ENCODE measurements around the gene SFMBT1.

SFMBT1 gene

GRCh38 chr3:52890735-52891134 is 155.1 kb downstream of the SFMBT1 start:
- no peak for DNase-seq (ENCODE audit: low read depth in 1 of 2, low spot score in 1 of 2)

- no peak for DNase-seq (ENCODE audit: low read depth in 1 of 2, low spot score in 1 of 2)
Measured at GRCh38 chr3:52889901-52890300, 156.0 kb downstream of the SFMBT1 start.

DNA sequence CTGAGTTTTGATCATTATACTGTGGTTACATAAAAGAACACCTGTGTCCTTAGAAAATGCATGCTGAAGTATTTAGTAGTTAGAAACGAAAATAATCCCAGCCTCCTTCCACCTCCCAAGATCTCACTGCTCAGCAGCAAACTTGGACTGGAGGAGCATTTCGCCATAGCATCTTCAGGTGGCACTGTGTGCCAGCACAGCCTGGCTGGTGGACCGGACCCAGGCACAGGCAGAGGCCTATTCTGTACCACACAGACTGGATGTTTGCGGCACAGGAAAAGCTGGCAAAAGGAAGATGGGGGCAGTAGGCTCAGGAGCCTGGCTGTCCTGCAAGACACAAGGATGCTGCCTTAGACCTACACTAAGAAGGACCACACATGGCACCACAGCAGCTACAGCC is 158.7 kb downstream of the SFMBT1 start:
- no peak for DNase-seq (ENCODE audit: low read depth in 1 of 2, low spot score in 1 of 2)

DNA sequence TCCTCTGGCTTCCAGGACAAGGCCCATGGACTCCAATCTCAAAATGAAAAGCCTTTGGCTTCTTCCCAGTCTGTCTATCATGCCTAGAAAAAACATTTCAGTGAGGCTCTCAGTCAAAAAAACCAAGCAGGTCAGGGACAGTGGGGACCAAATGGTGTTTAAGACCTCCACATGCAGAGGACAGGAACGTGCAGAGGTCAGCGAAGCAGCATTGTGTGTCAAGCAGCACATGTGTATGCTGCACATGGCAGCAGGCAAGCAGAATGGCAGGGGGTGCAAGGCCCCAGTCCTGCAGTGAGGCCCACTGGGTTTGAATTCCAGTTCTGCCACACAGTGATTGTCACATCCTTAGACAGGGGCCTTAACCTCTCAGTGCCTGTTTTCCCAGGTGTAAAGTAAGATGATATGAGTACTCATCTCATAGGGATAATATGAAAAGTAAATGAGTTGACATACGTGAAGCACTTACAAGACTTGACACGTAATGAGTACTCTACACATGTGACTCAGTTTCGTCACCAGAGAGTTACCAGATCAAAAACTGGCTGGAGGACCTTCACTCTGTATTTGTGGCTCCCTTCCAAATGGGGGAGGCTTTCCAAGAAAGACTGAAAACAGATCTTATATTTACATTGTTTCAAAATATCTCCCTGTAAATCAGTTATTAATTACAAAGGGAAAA is 159.7 kb downstream of the SFMBT1 start:
- DNase-seq (ENCODE audit: low read depth in 1 of 2, low spot score in 1 of 2): no peak

- no peak for DNase-seq (ENCODE audit: low read depth in 1 of 2, low spot score in 1 of 2)
Measured at GRCh38 chr3:52882377-52882776, 163.5 kb downstream of the SFMBT1 start.

DNA sequence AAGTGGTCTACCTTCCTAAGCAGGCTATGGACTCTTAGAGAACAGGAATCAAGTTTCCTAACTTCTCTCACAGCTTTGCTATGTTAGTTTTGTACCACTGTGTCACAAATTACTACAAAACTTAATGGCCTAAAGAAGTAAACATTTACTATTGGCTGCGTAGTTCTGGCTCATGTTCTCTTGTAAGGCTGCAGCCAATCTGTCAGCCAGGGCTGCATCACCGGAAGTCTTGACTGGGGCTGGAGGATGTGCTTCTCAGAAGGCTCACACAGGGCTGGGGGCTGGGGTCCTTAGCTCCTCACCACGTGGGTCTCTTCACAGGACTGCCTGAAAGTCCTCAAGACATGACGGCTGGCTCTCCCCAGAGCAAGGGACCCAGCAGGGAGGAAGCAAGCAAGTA is 164.0 kb downstream of the SFMBT1 start:
- DNase-seq (ENCODE audit: low read depth in 1 of 2, low spot score in 1 of 2): no peak

- DNase-seq (ENCODE audit: low read depth in 1 of 2, low spot score in 1 of 2): no peak
Measured at GRCh38 chr3:52880474-52880873, 165.4 kb downstream of the SFMBT1 start.

- no peak for DNase-seq (ENCODE audit: low read depth in 1 of 2, low spot score in 1 of 2)
Measured at GRCh38 chr3:52880047-52880446, 165.8 kb downstream of the SFMBT1 start.

DNA sequence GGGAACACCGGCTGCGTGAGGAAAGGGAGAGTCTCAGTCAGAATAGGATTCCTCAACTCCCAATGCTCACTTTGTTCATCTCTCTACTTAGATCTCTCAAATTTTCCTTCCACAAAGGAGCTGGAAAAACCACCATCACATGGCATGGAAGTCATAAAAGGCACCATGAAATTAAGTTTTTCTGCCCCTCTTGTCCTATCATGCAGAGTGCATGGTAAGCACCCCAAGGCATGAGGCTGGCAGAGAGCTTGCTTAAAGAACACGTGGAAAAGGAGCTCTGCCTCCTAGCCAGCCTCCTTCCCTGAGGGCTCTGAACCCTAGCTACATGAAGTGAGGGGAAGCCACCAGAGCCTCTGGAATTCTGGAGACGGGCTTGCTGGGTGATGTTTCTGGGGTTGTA is 166.3 kb downstream of the SFMBT1 start:
- DNase-seq (ENCODE audit: low read depth in 1 of 2, low spot score in 1 of 2): no peak

- DNase-seq (ENCODE audit: low read depth in 1 of 2, low spot score in 1 of 2): no peak
Measured at GRCh38 chr3:52879090-52879489, 166.8 kb downstream of the SFMBT1 start.

DNA sequence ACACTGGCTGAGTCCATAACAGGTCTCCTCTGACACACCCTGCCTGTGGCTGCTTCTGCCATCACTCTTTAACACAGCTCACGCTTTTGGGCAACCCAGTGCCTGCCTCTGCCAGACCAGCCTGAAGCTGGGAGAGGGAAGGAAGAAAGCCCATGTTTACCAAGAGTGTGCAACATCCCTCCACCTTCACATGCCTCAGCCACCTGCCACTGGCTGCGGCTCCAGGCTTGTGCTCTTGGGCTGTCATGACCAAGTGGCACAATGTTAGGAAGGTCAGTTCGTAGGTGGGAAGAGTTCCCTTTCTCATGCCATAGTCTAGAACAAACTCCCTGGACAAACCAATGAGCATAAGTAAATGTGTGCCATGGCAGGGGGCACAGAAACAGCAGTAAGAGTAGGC is 168.8 kb downstream of the SFMBT1 start:
- no peak for DNase-seq (ENCODE audit: low read depth in 1 of 2, low spot score in 1 of 2)

- DNase-seq (ENCODE audit: low read depth in 1 of 2, low spot score in 1 of 2): no peak
Measured at GRCh38 chr3:52874864-52875587, 170.8 kb downstream of the SFMBT1 start.

GRCh38 chr3:52874160-52874701 is 171.6 kb downstream of the SFMBT1 start:
- DNase-seq (ENCODE audit: low read depth in 1 of 2, low spot score in 1 of 2): no peak

DNA sequence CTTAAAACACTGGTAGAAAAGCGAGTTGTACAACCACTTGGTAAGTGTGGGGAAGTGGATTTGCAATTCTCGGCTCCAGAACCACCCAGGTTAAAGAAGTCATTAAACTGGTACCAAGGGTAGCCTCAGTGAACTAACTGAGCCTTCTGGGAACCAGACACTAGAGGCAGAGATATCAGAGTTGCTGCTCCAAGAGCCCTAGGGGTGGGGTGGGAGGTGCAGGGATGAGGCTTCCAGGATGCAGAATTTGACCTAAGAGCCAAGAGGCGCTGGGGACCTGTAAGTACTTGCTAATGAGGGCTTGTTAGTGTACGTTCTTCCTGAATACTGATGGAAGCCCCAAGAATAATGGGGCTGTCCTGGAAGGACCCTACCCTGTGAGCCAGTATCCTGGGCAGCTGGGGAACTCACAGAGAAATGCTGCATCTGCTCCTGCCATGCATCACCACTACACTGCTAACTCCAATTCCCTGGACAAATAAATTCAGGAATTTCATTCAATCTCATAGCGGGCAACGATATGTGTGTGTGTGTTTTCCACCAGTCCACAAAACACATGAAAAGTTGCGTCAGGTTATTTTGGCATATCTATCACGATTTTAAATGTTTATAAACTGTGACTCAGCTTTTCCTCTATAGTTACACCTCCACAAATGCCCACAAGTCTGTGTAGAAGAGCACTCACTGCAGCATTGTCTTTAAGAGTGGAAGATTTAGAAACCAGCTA is 172.3 kb downstream of the SFMBT1 start:
- DNase-seq (ENCODE audit: low read depth in 1 of 2, low spot score in 1 of 2): no peak

DNA sequence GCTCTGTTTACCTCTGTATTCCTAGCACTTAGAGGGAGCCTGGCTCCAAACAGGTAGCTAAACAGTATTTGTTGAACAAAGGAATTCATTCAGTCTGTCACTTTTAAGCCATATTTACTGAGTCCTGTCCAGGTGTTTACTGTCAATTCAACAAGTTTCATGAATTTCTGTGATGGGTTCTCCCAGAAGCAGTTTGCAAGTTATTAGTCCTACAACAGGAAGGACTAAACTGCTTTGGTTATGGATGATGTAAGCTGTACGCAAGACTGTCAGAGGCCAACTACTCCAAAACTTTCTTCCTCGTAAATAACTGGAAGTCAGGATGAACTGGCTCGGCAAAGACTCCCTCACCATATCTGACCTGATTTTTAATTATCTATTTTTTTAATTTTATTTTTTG is 173.6 kb downstream of the SFMBT1 start:
- DNase-seq (ENCODE audit: low read depth in 1 of 2, low spot score in 1 of 2): no peak

GRCh38 chr3:52871761-52872160 is 174.1 kb downstream of the SFMBT1 start:
- DNase-seq (ENCODE audit: low read depth in 1 of 2, low spot score in 1 of 2): no peak

DNA sequence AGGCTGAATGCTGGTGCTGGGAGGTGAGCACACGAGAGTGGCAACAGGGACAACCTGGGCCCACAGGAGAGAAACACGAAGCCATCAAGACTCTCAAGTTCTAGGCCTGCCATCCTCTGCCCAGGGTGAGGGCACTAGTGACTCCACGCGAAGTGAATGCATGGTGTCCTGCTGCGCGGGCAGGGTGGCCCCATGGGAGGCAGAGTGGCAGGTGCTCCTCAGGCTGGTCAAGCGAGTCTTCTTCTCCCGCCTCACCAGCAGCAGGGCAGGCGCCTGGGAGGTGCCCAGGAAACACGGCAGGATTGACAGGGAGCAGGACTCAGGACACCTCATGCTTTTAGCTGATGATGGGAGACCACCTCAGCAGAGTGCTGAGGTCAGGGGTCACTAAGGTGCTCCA is 175.4 kb downstream of the SFMBT1 start:
- no peak for DNase-seq (ENCODE audit: low read depth in 1 of 2, low spot score in 1 of 2)

- no peak for DNase-seq (ENCODE audit: low read depth in 1 of 2, low spot score in 1 of 2)
Measured at GRCh38 chr3:52866427-52866826, 179.4 kb downstream of the SFMBT1 start.

DNA sequence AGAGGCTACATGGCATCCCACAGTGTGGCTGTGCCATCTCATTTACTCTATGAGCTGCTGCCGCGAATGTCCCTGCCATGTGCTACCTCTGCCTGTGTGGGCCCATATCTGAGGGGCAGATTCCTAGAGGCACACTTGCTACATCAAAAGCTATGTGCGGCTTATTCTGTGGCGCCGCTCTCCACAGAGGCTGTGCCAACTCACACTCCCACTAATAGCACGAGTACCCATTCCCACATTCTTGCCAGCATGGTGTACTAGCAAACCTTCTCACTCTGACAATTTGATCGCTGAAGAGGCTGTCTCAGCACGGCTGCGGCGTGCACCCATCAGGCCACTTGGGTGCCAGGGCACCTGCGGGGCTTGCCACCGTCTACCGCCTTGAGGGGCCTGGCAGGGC is 179.9 kb downstream of the SFMBT1 start:
- no peak for DNase-seq (ENCODE audit: low read depth in 1 of 2, low spot score in 1 of 2)

- no peak for DNase-seq (ENCODE audit: low read depth in 1 of 2, low spot score in 1 of 2)
Measured at GRCh38 chr3:52860424-52860768, 185.5 kb downstream of the SFMBT1 start.

GRCh38 chr3:52859686-52860423 is 186.0 kb downstream of the SFMBT1 start:
- DNase-seq (ENCODE audit: low read depth in 1 of 2, low spot score in 1 of 2): no peak
